ENCODE data around the gene PPIG.

PPIG gene

GRCh38 chr2:169625781-169626180 lies 41.6 kb downstream of the PPIG start:
- Histone ChIP-seq H3K27ac (no peak overlapping the region), H3K9me3 (ENCODE audit: severe bottlenecking) (no peaks in the 10 kb centered on the region), H3K36me3 (peaks cover 41% of the 10 kb centered on the region), H3K27me3 (ENCODE audit: insufficient read depth, low read depth, severe bottlenecking) (no peaks in the 10 kb centered on the region), H3K4me3 (ENCODE audit: low read depth, low read length) (no peak overlapping the region)
- DNase-seq, result no peak
- TF ChIP-seq CTCF (IDR thresholded peaks at IDR 0.05; ENCODE audit: low read depth, low read length), result no peak

- no peaks in the 10 kb centered on the region for H3K9me3 ChIP-seq (ENCODE audit: severe bottlenecking)
- H3K27me3 ChIP-seq (ENCODE audit: insufficient read depth, low read depth, severe bottlenecking), result no peaks in the 10 kb centered on the region
- no peak for TF ChIP-seq CTCF (IDR thresholded peaks at IDR 0.05; ENCODE audit: low read depth, low read length)
- H3K36me3 ChIP-seq, result peaks cover 65% of the 10 kb centered on the region
- H3K4me3 ChIP-seq (ENCODE audit: low read depth, low read length), result no peak overlapping the region
- no peak overlapping the region for H3K27ac ChIP-seq
- no peak for DNase-seq
Measured at GRCh38 chr2:169636440-169637097, 52.4 kb downstream of the PPIG start.

GRCh38 chr2:169637620-169638019 lies 53.5 kb downstream of the PPIG start:
- H3K36me3 ChIP-seq, result peaks cover 56% of the 10 kb centered on the region
- H3K27me3 ChIP-seq (ENCODE audit: insufficient read depth, low read depth, severe bottlenecking), result no peaks in the 10 kb centered on the region
- DNase-seq, result no peak
- no peak overlapping the region for H3K4me3 ChIP-seq (ENCODE audit: low read depth, low read length)
- H3K9me3 ChIP-seq (ENCODE audit: severe bottlenecking), result no peaks in the 10 kb centered on the region
- no peak for TF ChIP-seq CTCF (IDR thresholded peaks at IDR 0.05; ENCODE audit: low read depth, low read length)
- H3K27ac ChIP-seq, result no peak overlapping the region

GRCh38 chr2:169640104-169640503 lies 56.0 kb downstream of the PPIG start:
- Histone ChIP-seq H3K9me3 (ENCODE audit: severe bottlenecking) (no peaks in the 10 kb centered on the region), H3K36me3 (peaks cover 31% of the 10 kb centered on the region), H3K27ac (no peak overlapping the region), H3K27me3 (ENCODE audit: insufficient read depth, low read depth, severe bottlenecking) (no peaks in the 10 kb centered on the region), H3K4me3 (ENCODE audit: low read depth, low read length) (no peak overlapping the region)
- no peak for TF ChIP-seq CTCF (IDR thresholded peaks at IDR 0.05; ENCODE audit: low read depth, low read length)
- no peak for DNase-seq

GRCh38 chr2:169641464-169641863 lies 57.3 kb downstream of the PPIG start:
- DNase-seq, result no peak
- no peaks in the 10 kb centered on the region for H3K9me3 ChIP-seq (ENCODE audit: severe bottlenecking)
- H3K4me3 ChIP-seq (ENCODE audit: low read depth, low read length), result no peak overlapping the region
- no peak overlapping the region for H3K27ac ChIP-seq
- H3K27me3 ChIP-seq (ENCODE audit: insufficient read depth, low read depth, severe bottlenecking), result no peaks in the 10 kb centered on the region
- no peak for TF ChIP-seq CTCF (IDR thresholded peaks at IDR 0.05; ENCODE audit: low read depth, low read length)
- peaks cover 17% of the 10 kb centered on the region for H3K36me3 ChIP-seq

- Histone ChIP-seq H3K36me3 (peaks cover 5% of the 10 kb centered on the region; the same call in 1 of the 2 replicates), H3K27me3 (ENCODE audit: insufficient read depth, low read depth, severe bottlenecking) (no peaks in the 10 kb centered on the region), H3K27ac (no peak overlapping the region), H3K9me3 (ENCODE audit: severe bottlenecking) (no peaks in the 10 kb centered on the region), H3K4me3 (ENCODE audit: low read depth, low read length) (no peak overlapping the region)
- TF ChIP-seq CTCF (IDR thresholded peaks at IDR 0.05; ENCODE audit: low read depth, low read length), result no peak
- DNase-seq, result no peak
Measured at GRCh38 chr2:169644173-169644572, 60.0 kb downstream of the PPIG start.

Data from WERI-Rb-1 (cell line).